CD14-positive monocyte (primary cell): ENCODE data around the gene MCU. TPM values are rescaled to one million over a fixed set of nuclear protein-coding genes. Genes with fewer than 3 reads are reported as not detected.
"Not testable (repeated sequence)": the region's sequence is repeated elsewhere in the genome, so short reads cannot be mapped to it uniquely, and the experiment has no call there.

Source experiments
- DNase-seq, 3 donors: peaks; one replicate each; pipeline ENCODE4 v3.0.0-alpha.2; 2011 to 2022
- H2AFZ ChIP-seq: 2 replicates; pipeline ENCODE4 v1.6.0; 2012; ENCODE audit warnings: mild to moderate bottlenecking, low read depth, low read length, inconsistent platforms; ENCODE audit not compliant: insufficient read depth, poor library complexity, severe bottlenecking
- H3K27ac ChIP-seq, 2 donors: 1 replicate in 1 of 2; 2 replicates in 1 of 2; pipeline ENCODE4 v1.5.1; 2012 to 2013; ENCODE audit warnings: low read length in 2 of 2, control low read depth in 1 of 2, inconsistent platforms in 1 of 2, low read depth in 1 of 2, mild to moderate bottlenecking in 1 of 2
- H3K27me3 ChIP-seq, 2 donors: one replicate each; pipeline versions ENCODE4 v1.6.0 to v1.6.1; 2011 to 2013; ENCODE audit warnings: low read length in 2 of 2; ENCODE audit not compliant: control insufficient read depth in 2 of 2, insufficient read depth in 2 of 2
- H3K36me3 ChIP-seq, 2 donors: replicated peaks in 1 of 2; 1 replicate in 1 of 2; 2 replicates in 1 of 2; pipeline versions ENCODE4 v1.5.1 to v1.6.1; 2012 to 2013; ENCODE audit warnings: low read length in 2 of 2, control low read depth in 1 of 2, inconsistent platforms in 1 of 2, mild to moderate bottlenecking in 1 of 2; ENCODE audit not compliant: insufficient read depth in 2 of 2, control insufficient read depth in 1 of 2
- H3K4me1 ChIP-seq, 2 donors: 1 replicate in 1 of 2; 2 replicates in 1 of 2; pipeline versions ENCODE4 v1.5.1 to v1.6.1; 2012 to 2013; ENCODE audit warnings: low read length in 2 of 2, control low read depth in 1 of 2, inconsistent platforms in 1 of 2, mild to moderate bottlenecking in 1 of 2, moderate library complexity in 1 of 2; ENCODE audit not compliant: insufficient read depth in 2 of 2, control insufficient read depth in 1 of 2
- H3K4me2 ChIP-seq: replicated peaks from 2 replicates; pipeline ENCODE3; 2012; ENCODE audit warnings: low read length, moderate library complexity, mild to moderate bottlenecking; ENCODE audit not compliant: poor library complexity, severe bottlenecking; ENCODE audit errors: extremely low read depth
- H3K4me3 ChIP-seq, 3 experiments: fragments of 200-600 bp in 1 of 3; sonication (generic) in 1 of 3; replicated peaks in 1 of 3; 1 replicate in 2 of 3; 2 replicates in 1 of 3; pipeline ENCODE4 v1.5.1; 2011 to 2013; ENCODE audit warnings: low read length in 3 of 3, mild to moderate bottlenecking in 3 of 3, control low read depth in 2 of 3, low read depth in 2 of 3, inconsistent platforms in 1 of 3, moderate library complexity in 1 of 3
- H3K79me2 ChIP-seq: 2 replicates; pipeline ENCODE4 v1.6.0; 2012; ENCODE audit warnings: mild to moderate bottlenecking, control low read depth, inconsistent platforms, low read length, moderate library complexity; ENCODE audit not compliant: insufficient read depth
- H3K9ac ChIP-seq: 2 replicates; pipeline ENCODE4 v1.6.0; 2017; ENCODE audit warnings: low read length, mild to moderate bottlenecking; ENCODE audit not compliant: insufficient read depth, poor library complexity, severe bottlenecking
- H3K9me3 ChIP-seq, 2 donors: replicated peaks in 1 of 2; 1 replicate in 1 of 2; 2 replicates in 1 of 2; pipeline versions ENCODE4 v1.5.1 to v1.6.1; 2012 to 2013; ENCODE audit warnings: low read length in 2 of 2, control low read depth in 1 of 2; ENCODE audit not compliant: control insufficient read depth in 1 of 2, insufficient read depth in 1 of 2
- H4K20me1 ChIP-seq: 2 replicates; pipeline ENCODE4 v1.6.0; 2012; ENCODE audit warnings: mild to moderate bottlenecking, low read length, control low read depth, moderate library complexity; ENCODE audit not compliant: insufficient read depth
- H3K27ac Mint-ChIP-seq, 7 donors: one replicate each; pipeline ENCODE4 v1.8.0; 2020; ENCODE audit warnings: mild to moderate bottlenecking in 7 of 7, mixed read lengths in 7 of 7, moderate library complexity in 6 of 7, inconsistent platforms in 2 of 7
- H3K27me3 Mint-ChIP-seq, 3 donors: one replicate each; pipeline ENCODE4 v1.8.0; 2021 to 2022; ENCODE audit warnings: low read depth in 3 of 3, mild to moderate bottlenecking in 3 of 3, mixed read lengths in 3 of 3, moderate library complexity in 3 of 3, inconsistent platforms in 1 of 3
- H3K36me3 Mint-ChIP-seq, 2 donors: one replicate each; pipeline ENCODE4 v1.8.0; 2020; ENCODE audit warnings: mixed read lengths in 2 of 2, inconsistent platforms in 1 of 2, mild to moderate bottlenecking in 1 of 2
- H3K4me1 Mint-ChIP-seq: one replicate; pipeline ENCODE4 v1.8.0; 2020; ENCODE audit warnings: mild to moderate bottlenecking, mixed read lengths
- H3K4me3 Mint-ChIP-seq, 2 donors: one replicate each; pipeline ENCODE4 v1.8.0; 2020; ENCODE audit warnings: mild to moderate bottlenecking in 2 of 2, mixed read lengths in 2 of 2, moderate library complexity in 1 of 2
- H3K9me3 Mint-ChIP-seq, 7 donors: one replicate each; pipeline ENCODE4 v1.8.0; 2020 to 2022; ENCODE audit warnings: mixed read lengths in 7 of 7, mild to moderate bottlenecking in 6 of 7, moderate library complexity in 6 of 7, inconsistent platforms in 2 of 7
- WGBS: methylation state at CpG from one replicate; pipeline ENCODE4 v1.1.5; 2013; ENCODE audit warnings: missing lambda C conversion rate; ENCODE audit not compliant: insufficient coverage; 5-methylcytosine and 5-hydroxymethylcytosine counted together
- intact Hi-C, 2 donors: fragments of 100-400 bp; cut with micrococcal nuclease; formaldehyde crosslinking; loops; one replicate each; pipeline versions ENCODE4 v1.15.0 to v1.15.1; 2023
- polyA plus RNA-seq, 3 donors: library from polyadenylated mRNA; depleted of rRNA in 1 of 3; unstranded in 2 of 3; stranded (reverse) in 1 of 3; fragments of 300-500 nt in 2 of 3; fragments of >200 nt in 1 of 3; fragmentation: Illumina TruSeq in 2 of 3; gene quantifications; 1 replicate in 2 of 3; 2 replicates in 1 of 3; pipeline ENCODE4 v1.2.3, GENCODE V29; 2012 to 2021
- TF ChIP-seq, protein P1 (sequence below): fragments of 200-600 bp; IDR thresholded peaks from one replicate; pipeline ENCODE4 v1.8.0; 2022; ENCODE audit warnings: antibody characterized with exemption, mild to moderate bottlenecking

The MCU gene
- polyA plus RNA-seq, 3 donors = 11.7 to 23.1 (median 16.5) TPM

DNA sequence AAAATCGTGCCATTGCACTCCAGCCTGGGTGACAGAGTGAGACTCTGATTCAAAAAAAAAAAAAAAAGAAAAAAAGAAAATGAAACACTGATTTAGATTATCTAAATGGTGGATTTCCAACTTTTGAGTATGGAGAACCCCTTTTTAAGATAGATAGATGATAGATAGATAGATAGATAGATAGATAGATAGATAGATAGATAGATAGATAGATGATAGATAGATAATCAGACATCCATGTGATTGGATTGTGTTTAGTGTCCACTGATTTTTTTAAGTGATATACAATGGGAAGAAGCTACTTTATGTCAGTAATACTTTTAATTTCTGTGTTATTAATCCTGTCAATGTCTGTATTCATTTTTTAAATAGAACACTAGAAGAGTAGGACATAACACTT is 207.6 kb downstream of the MCU start:
- H3K27ac Mint-ChIP-seq = no peak overlapping the region
- Histone ChIP-seq H3K79me2 (no peaks in the 10 kb centered on the region), H4K20me1 (no peaks in the 10 kb centered on the region), H3K9me3 (no peaks in the 10 kb centered on the region), H3K27ac (no peak overlapping the region), H3K9ac (no peak overlapping the region), H3K4me2 (no peak overlapping the region), H3K27me3 (no peaks in the 10 kb centered on the region), H3K36me3 (no peaks in the 10 kb centered on the region), H3K4me3 (no peak overlapping the region), H2AFZ (no peak overlapping the region), H3K4me1 (peaks cover under 1 to 6% of the 10 kb centered on the region in 2 donors)
- no peak overlapping the region for H3K4me3 Mint-ChIP-seq
- intact Hi-C loops = no loop called here
- DNase-seq = no peak
- no CpG with 5 or more reads among the region's 1 CpG for WGBS
- peaks cover 0 to 2% (median 0%) of the 10 kb centered on the region in 3 donors for H3K27me3 Mint-ChIP-seq
- TF ChIP-seq, protein P1, sequence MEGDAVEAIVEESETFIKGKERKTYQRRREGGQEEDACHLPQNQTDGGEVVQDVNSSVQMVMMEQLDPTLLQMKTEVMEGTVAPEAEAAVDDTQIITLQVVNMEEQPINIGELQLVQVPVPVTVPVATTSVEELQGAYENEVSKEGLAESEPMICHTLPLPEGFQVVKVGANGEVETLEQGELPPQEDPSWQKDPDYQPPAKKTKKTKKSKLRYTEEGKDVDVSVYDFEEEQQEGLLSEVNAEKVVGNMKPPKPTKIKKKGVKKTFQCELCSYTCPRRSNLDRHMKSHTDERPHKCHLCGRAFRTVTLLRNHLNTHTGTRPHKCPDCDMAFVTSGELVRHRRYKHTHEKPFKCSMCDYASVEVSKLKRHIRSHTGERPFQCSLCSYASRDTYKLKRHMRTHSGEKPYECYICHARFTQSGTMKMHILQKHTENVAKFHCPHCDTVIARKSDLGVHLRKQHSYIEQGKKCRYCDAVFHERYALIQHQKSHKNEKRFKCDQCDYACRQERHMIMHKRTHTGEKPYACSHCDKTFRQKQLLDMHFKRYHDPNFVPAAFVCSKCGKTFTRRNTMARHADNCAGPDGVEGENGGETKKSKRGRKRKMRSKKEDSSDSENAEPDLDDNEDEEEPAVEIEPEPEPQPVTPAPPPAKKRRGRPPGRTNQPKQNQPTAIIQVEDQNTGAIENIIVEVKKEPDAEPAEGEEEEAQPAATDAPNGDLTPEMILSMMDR = no peak
- H3K9me3 Mint-ChIP-seq = peaks cover 0 to 4% (median 0%) of the 10 kb centered on the region in 7 donors
- H3K4me1 Mint-ChIP-seq = peaks cover 7% of the 10 kb centered on the region
- H3K36me3 Mint-ChIP-seq = no peaks in the 10 kb centered on the region

DNA sequence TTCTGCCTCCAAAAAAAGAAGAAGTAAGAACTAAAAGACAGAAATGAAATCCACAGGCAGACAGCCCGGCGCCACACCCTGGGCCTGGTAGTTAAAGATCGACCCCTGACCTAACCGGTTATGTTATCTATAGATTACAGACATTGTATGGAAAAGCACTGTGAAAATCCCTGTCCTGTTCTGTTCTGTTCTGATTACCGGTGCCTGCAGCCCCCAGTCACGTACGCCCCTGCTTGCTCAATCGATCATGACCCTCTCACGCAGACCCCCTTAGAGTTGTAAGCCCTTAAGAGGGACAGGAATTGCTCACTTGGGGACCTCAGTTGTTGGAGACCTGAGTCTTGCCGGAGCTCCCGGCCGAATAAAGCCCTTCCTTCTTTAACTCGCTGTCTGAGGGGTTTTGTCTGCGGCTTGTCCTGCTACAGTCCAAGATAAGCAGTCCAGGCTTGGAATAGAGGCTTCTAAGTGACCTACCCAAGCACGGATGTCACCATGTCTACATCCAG is 212.1 kb downstream of the MCU start:
- H2AFZ ChIP-seq, intact Hi-C loops, H3K9me3 Mint-ChIP-seq, H3K27me3 Mint-ChIP-seq, H3K9ac ChIP-seq, H3K27ac ChIP-seq, DNase-seq, H3K27me3 ChIP-seq, H3K36me3 Mint-ChIP-seq, H4K20me1 ChIP-seq, H3K9me3 ChIP-seq, H3K4me2 ChIP-seq, H3K4me3 ChIP-seq, H3K4me3 Mint-ChIP-seq, H3K36me3 ChIP-seq, H3K79me2 ChIP-seq: not testable (repeated sequence)
- Mint-ChIP-seq H3K27ac (peak overlapping the region in 1 of 7 donors; percentile 23), H3K4me1 (peaks cover 27% of the 10 kb centered on the region)
- H3K4me1 ChIP-seq = peaks cover 13 to 14% of the 10 kb centered on the region in 2 donors
- WGBS = 95% methylated on average over 7 of the region's 15 CpGs
